HG02642 (cell line): Measurements from ENCODE around the gene CTNNA3.
"Not testable (repeated sequence)": the region's sequence is repeated elsewhere in the genome, so short reads cannot be mapped to it uniquely, and the experiment has no call there.

Source experiments
- ATAC-seq: cut with Tn5 transposase; IDR thresholded peaks from one replicate; pipeline ENCODE4 v1.9.1; 2021; ENCODE audit warnings: mild to moderate bottlenecking; ENCODE audit not compliant: unreplicated experiment, poor library complexity

The CTNNA3 gene

DNA sequence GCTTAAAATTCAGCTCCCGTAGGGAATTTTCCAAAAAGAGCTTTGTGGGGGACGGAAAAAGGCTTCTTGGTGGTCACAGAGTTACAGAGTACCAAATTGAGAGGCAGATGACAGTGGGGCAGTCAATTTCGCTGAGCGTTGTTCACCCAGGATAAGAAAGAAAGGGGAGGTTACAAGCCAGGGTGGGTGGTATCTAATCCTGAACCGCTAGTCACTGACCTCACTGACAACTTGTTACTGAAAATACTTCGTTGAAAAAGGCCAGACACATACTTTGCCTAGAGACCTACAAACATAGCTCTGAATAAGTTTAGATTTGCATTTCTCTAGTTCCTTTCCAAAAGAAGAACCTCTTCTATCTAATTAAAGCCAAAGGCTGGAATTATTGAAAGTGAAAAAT, at the start of gene CTNNA3:
CTNNA3 (minus strand) TSS at position 167 of the 400 bp plus-strand sequence.
- peak; percentile 78 for ATAC-seq

GRCh38 chr10:67735430-67735829, 39.4 kb upstream of the CTNNA3 start:
- ATAC-seq = no peak

DNA sequence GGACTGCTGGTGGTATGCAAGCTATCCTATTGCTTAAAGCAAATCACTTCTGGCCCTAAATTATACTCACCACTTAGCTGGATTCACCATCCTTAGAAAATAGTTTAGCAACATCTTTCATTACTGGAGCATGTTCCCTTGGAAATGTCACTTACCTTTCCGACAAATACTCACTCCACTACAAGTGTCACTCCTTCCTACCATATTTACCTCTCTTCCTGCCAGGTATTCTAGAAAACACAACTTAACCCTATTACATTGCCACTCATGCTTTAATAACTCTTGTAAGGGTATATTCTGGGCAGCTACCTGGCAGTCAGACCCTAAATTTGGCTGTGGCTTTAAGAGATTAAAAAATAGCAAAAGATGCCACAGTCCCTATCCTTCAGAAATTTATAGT, 37.5 kb upstream of the CTNNA3 start:
- no peak for ATAC-seq

DNA sequence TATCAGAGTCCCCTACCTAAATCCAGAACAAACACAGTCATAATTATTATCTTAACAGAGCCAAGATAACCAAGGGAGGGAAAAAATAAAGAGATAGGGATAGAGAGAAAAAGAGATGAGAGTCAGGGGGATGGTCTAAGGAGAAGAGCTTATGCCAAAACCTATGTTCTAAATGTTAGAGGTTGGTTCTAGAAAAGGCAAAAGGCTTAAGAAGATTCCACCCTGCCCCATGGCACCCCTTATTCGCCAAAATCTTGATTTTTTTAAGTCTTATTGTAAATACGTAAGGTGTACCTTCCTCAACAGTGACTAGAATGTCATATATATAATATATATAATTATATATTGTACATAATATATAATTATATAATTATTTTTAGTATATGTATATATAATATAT, 29.6 kb upstream of the CTNNA3 start:
- no peak for ATAC-seq

GRCh38 chr10:67723601-67724000, 27.6 kb upstream of the CTNNA3 start:
- ATAC-seq = no peak

- ATAC-seq = peak; percentile 47
These were observed 26.1 kb upstream of the CTNNA3 start for GRCh38 chr10:67722113-67722512.

GRCh38 chr10:67716455-67716854, 20.5 kb upstream of the CTNNA3 start:
- not testable (repeated sequence) for ATAC-seq

DNA sequence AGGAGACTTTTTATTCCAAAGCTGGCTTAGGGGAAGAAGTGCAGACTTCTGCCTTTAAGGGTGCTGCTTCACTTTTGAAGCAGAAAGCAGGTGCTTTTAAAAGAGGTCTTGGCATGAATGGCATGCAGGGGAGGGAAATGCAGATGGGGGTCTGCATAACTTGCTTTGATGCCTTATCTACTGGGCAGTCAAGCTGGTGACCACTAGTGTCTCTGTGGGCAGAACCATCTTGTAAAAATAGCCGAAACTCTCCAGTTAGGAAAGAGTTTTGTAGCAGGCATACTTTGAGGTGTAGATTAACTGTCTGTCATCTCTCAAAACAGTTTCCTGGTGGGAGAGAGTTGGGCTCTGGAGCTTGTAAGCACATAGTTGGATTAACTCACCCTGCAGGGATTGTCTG, 9.9 kb upstream of the CTNNA3 start:
- no peak for ATAC-seq

GRCh38 chr10:67699613-67700270, 3.7 kb upstream of the CTNNA3 start:
- ATAC-seq = not testable (repeated sequence)

- ATAC-seq = no peak
These were observed 2.2 kb upstream of the CTNNA3 start for GRCh38 chr10:67698164-67698563.

DNA sequence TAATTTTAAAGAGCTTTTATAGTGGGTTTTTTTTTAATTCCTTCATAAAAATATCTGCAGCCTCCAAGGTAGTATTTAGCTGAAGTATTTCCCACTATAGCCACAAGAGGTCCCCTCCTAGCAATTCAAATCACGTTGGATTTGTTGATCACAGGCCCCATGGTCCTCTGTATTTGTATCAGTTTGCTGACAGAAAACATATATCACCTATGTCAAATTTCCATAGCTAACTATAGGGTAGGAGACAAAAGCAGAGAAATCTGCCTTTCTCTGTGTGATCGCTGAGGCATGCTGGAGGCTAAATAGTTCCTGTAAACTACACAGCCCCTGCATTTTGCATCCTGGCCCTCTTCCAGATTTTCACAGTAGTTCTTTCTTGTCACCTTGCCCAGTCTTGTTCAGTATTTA, 1.7 kb upstream of the CTNNA3 start:
- peak; percentile 81 for ATAC-seq

DNA sequence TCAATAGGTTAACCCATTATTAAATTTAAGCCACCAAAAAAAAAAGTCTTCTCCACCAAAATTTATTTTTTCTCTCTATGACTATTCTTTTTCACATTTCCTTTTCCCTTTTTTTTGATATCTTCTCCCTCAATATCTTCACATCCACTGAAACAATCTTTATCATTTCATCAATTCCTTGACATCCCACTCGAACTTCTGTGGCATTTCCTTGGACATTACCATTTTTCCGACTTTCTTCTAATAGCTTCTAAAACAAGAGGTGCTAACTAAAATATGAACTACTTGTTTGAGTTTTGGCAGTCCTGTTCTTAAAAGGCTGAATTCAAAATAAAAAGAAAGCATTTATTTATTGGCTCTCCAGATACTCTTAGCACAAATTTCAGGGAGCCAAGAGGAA, 684 bp upstream of the CTNNA3 start:
- no peak for ATAC-seq

DNA sequence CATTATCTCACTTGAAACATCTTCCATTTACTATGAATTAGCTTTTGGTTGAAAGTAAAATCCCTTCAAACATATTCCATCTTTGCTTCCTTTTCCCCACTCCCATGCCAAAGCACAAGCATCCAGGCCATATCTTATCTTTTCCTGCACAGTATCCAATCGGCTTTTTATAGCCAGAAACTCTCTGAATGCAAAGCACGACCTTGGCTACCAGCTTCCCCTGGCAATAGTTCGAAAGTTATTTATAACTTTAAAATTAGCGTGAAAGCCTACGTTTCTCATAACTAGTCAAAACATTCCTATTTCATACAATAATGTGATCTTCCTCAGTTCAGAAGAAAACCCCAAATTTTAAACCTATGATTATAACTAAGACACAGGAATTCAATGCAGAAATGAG, 440 bp downstream of the CTNNA3 start:
- ATAC-seq = no peak

DNA sequence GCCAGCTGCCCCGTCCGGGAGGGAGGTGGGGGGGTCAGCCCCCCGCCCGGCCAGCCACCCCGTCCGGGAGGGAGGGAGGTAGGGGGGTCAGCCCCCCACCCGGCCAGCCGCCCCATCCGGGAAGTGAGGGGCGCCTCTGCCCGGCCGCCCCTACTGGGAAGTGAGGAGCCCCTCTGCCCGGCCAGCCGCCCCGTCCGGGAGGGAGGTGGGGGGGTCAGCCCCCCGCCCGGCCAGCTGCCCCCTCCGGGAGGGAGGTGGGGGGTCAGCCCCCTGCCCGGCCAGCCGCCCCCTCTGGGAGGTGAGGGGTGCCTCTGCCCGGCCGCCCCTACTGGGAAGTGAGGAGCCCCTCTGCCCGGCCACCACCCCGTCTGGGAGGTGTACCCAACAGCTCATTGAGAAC, 4.1 kb downstream of the CTNNA3 start:
- not testable (repeated sequence) for ATAC-seq

DNA sequence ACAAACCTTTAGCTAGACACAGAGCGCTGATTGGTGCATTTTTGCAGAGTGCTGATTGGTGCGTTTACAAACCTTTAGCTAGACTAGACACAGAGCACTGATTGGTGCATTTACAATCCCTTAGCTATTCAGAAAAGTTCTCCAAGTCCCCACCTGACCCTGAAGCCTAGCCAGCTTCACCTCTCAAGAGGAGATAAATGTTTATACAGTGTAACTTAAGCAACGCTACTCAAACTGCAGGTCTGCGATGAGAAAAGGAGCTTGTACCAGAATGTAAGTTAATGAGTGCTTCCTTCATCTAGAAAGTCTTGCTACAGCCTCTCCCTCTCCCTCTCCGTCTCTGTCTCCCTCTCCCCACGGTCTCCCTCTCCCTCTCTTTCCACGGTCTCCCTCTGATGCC, 5.5 kb downstream of the CTNNA3 start:
- ATAC-seq = not testable (repeated sequence)

DNA sequence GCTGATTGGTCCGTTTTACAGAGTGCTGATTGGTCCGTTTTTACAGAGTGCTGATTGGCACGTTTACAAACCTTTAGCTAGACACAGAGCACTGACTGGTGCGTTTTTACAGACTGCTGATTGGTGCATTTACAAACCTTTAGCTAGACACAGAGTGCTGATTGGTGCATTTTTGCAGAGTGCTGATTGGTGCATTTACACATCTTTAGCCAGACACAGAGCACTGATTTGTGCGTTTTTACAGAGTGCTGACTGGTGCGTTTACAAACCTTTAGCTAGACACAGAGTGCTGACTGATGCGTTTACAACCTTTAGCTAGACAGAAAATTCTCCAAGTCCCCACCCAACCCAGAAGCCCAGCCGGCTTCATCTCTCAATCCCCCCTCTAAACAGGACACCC, 11.9 kb downstream of the CTNNA3 start:
- ATAC-seq = not testable (repeated sequence)

DNA sequence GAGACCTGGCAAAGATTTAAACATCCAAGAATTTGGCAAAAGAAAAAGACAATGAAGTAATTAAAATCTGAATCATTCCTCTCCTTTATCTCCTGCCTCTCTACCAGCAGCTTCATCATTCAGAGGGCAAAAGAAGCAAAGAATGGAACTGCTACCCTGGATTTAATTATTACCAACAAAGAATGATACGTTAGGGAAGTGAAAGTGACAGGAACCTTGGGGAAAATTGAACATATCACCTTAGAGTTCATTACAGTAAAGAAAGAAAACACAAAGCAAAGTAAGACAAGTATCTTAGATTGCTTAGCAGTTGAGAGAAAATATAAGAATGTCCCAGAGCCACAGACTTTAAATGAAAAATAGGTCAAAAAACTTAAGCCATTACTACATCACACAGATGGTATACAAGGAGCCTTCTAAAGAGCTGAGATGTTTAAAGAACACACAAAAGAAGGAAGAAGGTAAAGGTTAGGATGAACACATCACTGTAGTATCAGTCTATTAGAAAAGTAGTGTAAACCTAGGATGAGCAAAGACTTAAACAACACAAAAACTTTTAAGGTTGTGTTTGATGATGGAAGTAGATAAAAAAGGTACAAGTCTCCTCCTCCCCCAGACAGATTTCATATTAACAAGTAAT, 17.5 kb downstream of the CTNNA3 start:
- ATAC-seq = no peak

DNA sequence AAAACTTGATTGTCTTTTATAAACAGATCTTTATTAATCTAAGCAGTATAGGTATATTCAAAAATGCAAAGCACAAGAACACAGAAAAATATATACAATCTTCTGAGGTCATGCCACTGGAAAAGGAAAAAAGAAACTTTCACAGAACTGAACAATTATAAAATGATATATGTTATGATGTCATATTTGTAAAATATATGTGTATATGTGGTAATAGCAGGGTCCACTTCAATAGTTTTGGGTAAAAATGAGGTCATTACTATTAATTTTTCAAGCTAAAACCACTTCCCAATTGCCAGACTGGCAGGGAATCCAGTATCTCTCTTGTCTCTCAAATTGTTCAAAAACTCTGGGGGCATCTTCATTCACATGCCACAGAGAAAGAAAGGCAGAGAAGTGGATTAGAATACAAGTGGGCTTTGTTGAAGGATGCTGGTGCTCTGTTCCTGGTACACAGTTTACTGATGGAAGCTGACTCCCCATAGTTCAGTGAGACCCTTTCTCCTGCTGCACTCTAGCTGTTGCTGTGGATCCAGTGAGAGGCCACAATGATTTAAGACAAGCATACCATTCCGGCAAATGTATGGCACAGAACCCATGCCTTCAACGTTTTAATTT, 19.7 kb downstream of the CTNNA3 start:
- no peak for ATAC-seq

GRCh38 chr10:67670401-67670800, 25.6 kb downstream of the CTNNA3 start:
- no peak for ATAC-seq

GRCh38 chr10:67669978-67670377, 26.0 kb downstream of the CTNNA3 start:
- no peak for ATAC-seq

GRCh38 chr10:67668448-67668847, 27.5 kb downstream of the CTNNA3 start:
- no peak for ATAC-seq

- no peak for ATAC-seq
These were observed 29.0 kb downstream of the CTNNA3 start for GRCh38 chr10:67667035-67667425.
